ENCODE data around the gene NHSL1. TPM values are rescaled to one million over a fixed set of nuclear protein-coding genes. Genes with fewer than 3 reads are reported as not detected.

The NHSL1 gene
- total RNA-seq, 1 donor, result 6.9 TPM

- H3K4me1 ChIP-seq (ENCODE audit: insufficient read depth, low read length), result no peaks in the 10 kb centered on the region
- no peaks in the 10 kb centered on the region for H3K27me3 ChIP-seq (ENCODE audit: insufficient read depth, low read length)
- no peak for TF ChIP-seq CTCF (IDR thresholded peaks at IDR 0.05; ENCODE audit: extremely low read depth, low read depth, low read length)
- no peaks in the 10 kb centered on the region for H3K79me2 ChIP-seq (ENCODE audit: insufficient read depth, low read length)
- H3K9me3 ChIP-seq (ENCODE audit: low read depth, low read length), result no peaks in the 10 kb centered on the region
- no peaks in the 10 kb centered on the region for H4K20me1 ChIP-seq (ENCODE audit: insufficient read depth, low read length)
- H2AFZ ChIP-seq (ENCODE audit: low read length), result no peak overlapping the region
- no peak overlapping the region for H3K27ac ChIP-seq (ENCODE audit: low read depth, low read length)
- no peak overlapping the region for H3K4me2 ChIP-seq (ENCODE audit: insufficient read depth, low read length)
- no peak overlapping the region for H3K4me3 ChIP-seq (ENCODE audit: insufficient read depth, low read length)
- no peaks in the 10 kb centered on the region for H3K36me3 ChIP-seq (ENCODE audit: insufficient read depth, low read length)
- DNase-seq (ENCODE audit: insufficient read length, low spot score, missing footprints), result no peak
These were observed 23.2 kb downstream of the NHSL1 start for GRCh38 chr6:138476116-138476515.

- H2AFZ ChIP-seq (ENCODE audit: low read length), result no peak overlapping the region
- DNase-seq (ENCODE audit: insufficient read length, low spot score, missing footprints), result no peak
- no peak for TF ChIP-seq CTCF (IDR thresholded peaks at IDR 0.05; ENCODE audit: extremely low read depth, low read depth, low read length)
- no peaks in the 10 kb centered on the region for H3K36me3 ChIP-seq (ENCODE audit: insufficient read depth, low read length)
- H3K4me2 ChIP-seq (ENCODE audit: insufficient read depth, low read length), result no peak overlapping the region
- H3K4me1 ChIP-seq (ENCODE audit: insufficient read depth, low read length), result peaks cover 4% of the 10 kb centered on the region
- H4K20me1 ChIP-seq (ENCODE audit: insufficient read depth, low read length), result no peaks in the 10 kb centered on the region
- no peak overlapping the region for H3K4me3 ChIP-seq (ENCODE audit: insufficient read depth, low read length)
- no peaks in the 10 kb centered on the region for H3K9me3 ChIP-seq (ENCODE audit: low read depth, low read length)
- no peaks in the 10 kb centered on the region for H3K79me2 ChIP-seq (ENCODE audit: insufficient read depth, low read length)
- no peaks in the 10 kb centered on the region for H3K27me3 ChIP-seq (ENCODE audit: insufficient read depth, low read length)
- no peak overlapping the region for H3K27ac ChIP-seq (ENCODE audit: low read depth, low read length)
These were observed 26.1 kb downstream of the NHSL1 start for GRCh38 chr6:138473144-138473543.

- H3K27ac ChIP-seq (ENCODE audit: low read depth, low read length), result no peak overlapping the region
- H3K79me2 ChIP-seq (ENCODE audit: insufficient read depth, low read length), result no peaks in the 10 kb centered on the region
- no peak overlapping the region for H2AFZ ChIP-seq (ENCODE audit: low read length)
- no peaks in the 10 kb centered on the region for H3K27me3 ChIP-seq (ENCODE audit: insufficient read depth, low read length)
- H3K4me2 ChIP-seq (ENCODE audit: insufficient read depth, low read length), result no peak overlapping the region
- peaks cover 13% of the 10 kb centered on the region for H3K4me1 ChIP-seq (ENCODE audit: insufficient read depth, low read length)
- DNase-seq (ENCODE audit: insufficient read length, low spot score, missing footprints), result no peak
- peaks cover 3% of the 10 kb centered on the region for H3K36me3 ChIP-seq (ENCODE audit: insufficient read depth, low read length)
- no peak for TF ChIP-seq CTCF (IDR thresholded peaks at IDR 0.05; ENCODE audit: extremely low read depth, low read depth, low read length)
- H4K20me1 ChIP-seq (ENCODE audit: insufficient read depth, low read length), result no peaks in the 10 kb centered on the region
- no peak overlapping the region for H3K4me3 ChIP-seq (ENCODE audit: insufficient read depth, low read length)
- no peaks in the 10 kb centered on the region for H3K9me3 ChIP-seq (ENCODE audit: low read depth, low read length)
These were observed 30.8 kb downstream of the NHSL1 start for GRCh38 chr6:138468320-138469015.

- H3K27me3 ChIP-seq (ENCODE audit: insufficient read depth, low read length), result no peaks in the 10 kb centered on the region
- H3K9me3 ChIP-seq (ENCODE audit: low read depth, low read length), result no peaks in the 10 kb centered on the region
- H3K79me2 ChIP-seq (ENCODE audit: insufficient read depth, low read length), result no peaks in the 10 kb centered on the region
- no peak overlapping the region for H3K27ac ChIP-seq (ENCODE audit: low read depth, low read length)
- no peaks in the 10 kb centered on the region for H4K20me1 ChIP-seq (ENCODE audit: insufficient read depth, low read length)
- DNase-seq (ENCODE audit: insufficient read length, low spot score, missing footprints), result no peak
- H3K36me3 ChIP-seq (ENCODE audit: insufficient read depth, low read length), result peaks cover 3% of the 10 kb centered on the region
- H3K4me1 ChIP-seq (ENCODE audit: insufficient read depth, low read length), result peaks cover 13% of the 10 kb centered on the region
- no peak overlapping the region for H2AFZ ChIP-seq (ENCODE audit: low read length)
- TF ChIP-seq CTCF (IDR thresholded peaks at IDR 0.05; ENCODE audit: extremely low read depth, low read depth, low read length), result no peak
- H3K4me3 ChIP-seq (ENCODE audit: insufficient read depth, low read length), result no peak overlapping the region
- no peak overlapping the region for H3K4me2 ChIP-seq (ENCODE audit: insufficient read depth, low read length)
These were observed 31.4 kb downstream of the NHSL1 start for GRCh38 chr6:138467901-138468300.

All from osteoblast (primary cell).